HCT116 (cell line): Measurements from ENCODE around the gene AADACL2. TPM values are rescaled to one million over a fixed set of nuclear protein-coding genes. Genes with fewer than 3 reads are reported as not detected.
A peak's percentile ranks its signal among the peaks of the same experiment; 100 is the strongest.
"Not testable (repeated sequence)": the region's sequence is repeated elsewhere in the genome, so short reads cannot be mapped to it uniquely, and the experiment has no call there.

Source experiments
- ATAC-seq: fragments of 200-7000 bp; cut with Tn5 transposase; 2 replicates; pipeline ENCODE4 v1.9.1; 2020; ENCODE audit warnings: mild to moderate bottlenecking, moderate library complexity
- BruUV-seq: library from RNA; stranded (reverse); fragments of 400-500 nt; replicated peaks from 2 replicates; lab custom pipeline; 2021; lab: Mats Ljungman, UMichigan
- CTCF ChIA-PET: fragments of 300-600 bp; sonication (Branson Sonifier 250); formaldehyde crosslinking; loops from one replicate; lab custom pipeline; 2021; ENCODE audit warnings: antibody characterized with exemption; lab: Charles Lee
- POLR2A ChIA-PET: fragments of 300-600, 350-600 bp; sonication (Branson Sonifier 250); formaldehyde crosslinking; loops from one replicate; lab custom pipeline; 2021; ENCODE audit warnings: antibody characterized with exemption; lab: Charles Lee
- RAD21 ChIA-PET, 2 experiments: fragments of 300-600 bp; sonication (Branson Sonifier 250); formaldehyde crosslinking; loops; one replicate each; lab custom pipeline; 2023; ENCODE audit warnings: low total read pairs in 2 of 2; ENCODE audit not compliant: uncharacterized antibody in 2 of 2, unreplicated experiment in 2 of 2, low non-redundant PET in 1 of 2; lab: Charles Lee
- DNase-seq: peaks from one replicate; pipeline ENCODE4 v3.0.0-alpha.2; 2010; ENCODE audit warnings: low read depth, low spot score
- H2AFZ ChIP-seq: fragments of 200-600 bp; shearing (Covaris generic), sonication (generic); 2 replicates; pipeline ENCODE4 v1.6.1; 2017; ENCODE audit warnings: low read depth, mixed run types, mixed read lengths, antibody characterized with exemption, low read length; ENCODE audit not compliant: poor library complexity, severe bottlenecking
- H3K27ac ChIP-seq: 2 replicates; pipeline ENCODE4 v1.5.1; 2012; ENCODE audit warnings: low read depth, low read length
- H3K27me3 ChIP-seq: fragments of 200-600 bp; sonication (generic); 2 replicates; pipeline ENCODE4 v1.6.1; 2016; ENCODE audit warnings: mixed run types, low read length, mixed read lengths; ENCODE audit not compliant: insufficient read depth
- H3K36me3 ChIP-seq, 2 experiments: fragments of 200-500 bp in 1 of 2; fragments of 200-600 bp in 1 of 2; sonication (Bioruptor generic) in 1 of 2; sonication (generic) in 1 of 2; 2 replicates each; pipeline versions ENCODE4 v1.5.1 to v1.6.1; 2014 to 2016; ENCODE audit warnings: low read length in 2 of 2, inconsistent platforms in 1 of 2, mixed read lengths in 1 of 2, mixed run types in 1 of 2; ENCODE audit not compliant: insufficient read depth in 2 of 2, control insufficient read depth in 1 of 2
- H3K4me1 ChIP-seq, 2 experiments: fragments of 200-600 bp in 1 of 2; sonication (generic) in 1 of 2; 2 replicates each; pipeline versions ENCODE4 v1.5.1 to v1.6.1; 2012 to 2017; ENCODE audit warnings: low read length in 2 of 2, inconsistent platforms in 1 of 2, mild to moderate bottlenecking in 1 of 2, mixed read lengths in 1 of 2, mixed run types in 1 of 2, moderate library complexity in 1 of 2; ENCODE audit not compliant: insufficient read depth in 2 of 2, control insufficient read depth in 1 of 2
- H3K4me2 ChIP-seq: fragments of 200-600 bp; sonication (generic); 2 replicates; pipeline ENCODE4 v1.6.1; 2017; ENCODE audit warnings: mixed run types, low read length, mixed read lengths
- H3K4me3 ChIP-seq, 2 experiments: fragments of 200-600 bp in 1 of 2; sonication (generic) in 1 of 2; replicated peaks in 1 of 2; 2 replicates each; pipeline ENCODE4 v1.5.1; 2011 to 2016; ENCODE audit warnings: low read length in 2 of 2, control low read depth in 1 of 2, low read depth in 1 of 2, mild to moderate bottlenecking in 1 of 2, mixed read lengths in 1 of 2, mixed run types in 1 of 2
- H3K79me2 ChIP-seq: fragments of 200-600 bp; sonication (generic); 2 replicates; pipeline ENCODE4 v1.6.1; 2017; ENCODE audit warnings: mild to moderate bottlenecking, mixed run types, low read length, moderate library complexity, mixed read lengths; ENCODE audit not compliant: insufficient read depth
- H3K9ac ChIP-seq: fragments of 200-600 bp; sonication (generic); 2 replicates; pipeline ENCODE4 v1.6.1; 2016; ENCODE audit warnings: low read length, mixed read lengths
- H3K9me2 ChIP-seq: fragments of 200-600 bp; sonication (generic), shearing (Covaris generic); 2 replicates; pipeline ENCODE4 v1.6.1; 2017; ENCODE audit warnings: mixed run types, mild to moderate bottlenecking, moderate library complexity; ENCODE audit not compliant: insufficient read depth
- H3K9me3 ChIP-seq, 2 experiments: fragments of 200-500 bp in 1 of 2; fragments of 200-600 bp in 1 of 2; sonication (Bioruptor generic) in 1 of 2; sonication (generic) in 1 of 2; 2 replicates each; pipeline ENCODE4 v1.6.1; 2014 to 2017; ENCODE audit warnings: low read length in 2 of 2, mixed read lengths in 2 of 2, inconsistent platforms in 1 of 2, low read depth in 1 of 2, mild to moderate bottlenecking in 1 of 2, mixed run types in 1 of 2, moderate library complexity in 1 of 2; ENCODE audit not compliant: control insufficient read depth in 1 of 2, insufficient read depth in 1 of 2
- H4K20me1 ChIP-seq: fragments of 200-600 bp; sonication (generic), shearing (Covaris generic); 2 replicates; pipeline ENCODE4 v1.6.1; 2017; ENCODE audit warnings: mixed run types, mild to moderate bottlenecking, moderate library complexity; ENCODE audit not compliant: insufficient read depth
- CBX3 ChIP-seq: IDR thresholded peaks from 2 replicates; pipeline ENCODE4 v1.6.1; 2012; ENCODE audit warnings: low read depth
- CEBPB ChIP-seq: IDR thresholded peaks from 2 replicates; pipeline ENCODE4 v1.6.1; 2012; ENCODE audit warnings: low read depth
- ELF1 ChIP-seq: IDR thresholded peaks from 2 replicates; pipeline ENCODE4 v1.6.1; 2012; ENCODE audit warnings: low read depth, borderline replicate concordance
- EZH2phosphoT487 ChIP-seq: fragments of 200-600 bp; IDR thresholded peaks from 2 replicates; pipeline ENCODE4 v1.6.1; 2018; ENCODE audit warnings: antibody characterized with exemption, borderline replicate concordance
- SIN3A ChIP-seq: IDR thresholded peaks from 2 replicates; pipeline ENCODE4 v1.6.1; 2012; ENCODE audit warnings: low read depth
- TCF7L2 ChIP-seq: IDR thresholded peaks from 2 replicates; pipeline ENCODE4 v1.7.0; 2011; ENCODE audit warnings: borderline replicate concordance, inconsistent platforms; ENCODE audit not compliant: insufficient read depth, insufficient read length; ENCODE audit errors: extremely low read depth
- ZFX ChIP-seq: fragments of 450-650 bp; IDR thresholded peaks from 2 replicates; pipeline ENCODE4 v1.6.1; 2017
- ZNF274 ChIP-seq: fragments of 200-500 bp; sonication (Bioruptor generic); IDR thresholded peaks from 2 replicates; pipeline ENCODE4 v1.6.1; 2014; ENCODE audit warnings: mild to moderate bottlenecking, low read depth, low read length, inconsistent platforms
- intact Hi-C: fragments of 100-400 bp; cut with micrococcal nuclease; formaldehyde crosslinking; loops from 2 replicates; pipeline ENCODE4 v1.10.0; 2022
- total RNA-seq: library from RNA; stranded (reverse); gene quantifications from one replicate; pipeline ENCODE4 v1.2.1, GENCODE V29; 2021; ENCODE audit not compliant: unreplicated experiment
- TF ChIP-seq, protein P1 (sequence below): IDR thresholded peaks from 2 replicates; pipeline ENCODE4 v1.6.1; 2011; ENCODE audit warnings: mild to moderate bottlenecking, low read length, moderate library complexity; ENCODE audit not compliant: insufficient replicate concordance; ENCODE audit errors: extremely low read depth
- TF ChIP-seq, protein P2 (sequence below), 3 experiments: fragments of 200-600 bp in 1 of 3; sonication (generic) in 1 of 3; IDR thresholded peaks in 2 of 3; conservative IDR thresholded peaks in 1 of 3; 2 replicates each; pipeline ENCODE4 v1.5.1; 2012 to 2017; ENCODE audit warnings: low read depth in 2 of 3, low read length in 2 of 3, antibody characterized with exemption in 1 of 3, borderline replicate concordance in 1 of 3, control low read depth in 1 of 3, mild to moderate bottlenecking in 1 of 3, mixed read lengths in 1 of 3, mixed run types in 1 of 3, moderate library complexity in 1 of 3; ENCODE audit not compliant: insufficient read depth in 1 of 3
- TF ChIP-seq, protein P3 (sequence below): IDR thresholded peaks from 2 replicates; pipeline ENCODE4 v1.6.1; 2012

The AADACL2 gene
- total RNA-seq, 1 experiment from 2014 or later, result not detected

GRCh38 chr3:151764699-151765098 is 31.0 kb downstream of the AADACL2 start:
- BruUV-seq, RAD21 ChIA-PET: not testable (repeated sequence)

GRCh38 chr3:151765685-151766084 is 32.0 kb downstream of the AADACL2 start:
- no peak for DNase-seq
- H3K27ac ChIP-seq, result peak overlapping the region; percentile 62; the same call in 1 of the 2 replicates
- H3K9me2 ChIP-seq, result no peaks in the 10 kb centered on the region
- no peaks in the 10 kb centered on the region for H3K36me3 ChIP-seq
- ChIA-PET RAD21 (no interaction called here), POLR2A (no interaction called here), CTCF (no interaction called here)
- peak overlapping the region; percentile 84 for H2AFZ ChIP-seq
- no TSS peak for BruUV-seq
- no peak for ATAC-seq
- no peaks in the 10 kb centered on the region for H4K20me1 ChIP-seq
- peak overlapping the region; percentile 62 for H3K4me2 ChIP-seq
- H3K4me3 ChIP-seq, result peak overlapping the region in 1 of 2 experiments; percentile 49; a peak in 2 of 4 replicates
- no peaks in the 10 kb centered on the region for H3K9me3 ChIP-seq
- peaks cover 15 to 46% of the 10 kb centered on the region in 2 experiments for H3K4me1 ChIP-seq
- H3K79me2 ChIP-seq, result peaks cover 35% of the 10 kb centered on the region
- intact Hi-C loops, result no loop called here
- no peaks in the 10 kb centered on the region for H3K27me3 ChIP-seq
- H3K9ac ChIP-seq, result peak overlapping the region; percentile 57; the same call in 1 of the 2 replicates
- TF ChIP-seq ZFX (no peak), ZNF274 (no peak), EZH2phosphoT487 (no peak), ELF1 (no peak), CEBPB (no peak), CBX3 (no peak), SIN3A (no peak), TCF7L2 (no peak)
- TF ChIP-seq, protein P1, sequence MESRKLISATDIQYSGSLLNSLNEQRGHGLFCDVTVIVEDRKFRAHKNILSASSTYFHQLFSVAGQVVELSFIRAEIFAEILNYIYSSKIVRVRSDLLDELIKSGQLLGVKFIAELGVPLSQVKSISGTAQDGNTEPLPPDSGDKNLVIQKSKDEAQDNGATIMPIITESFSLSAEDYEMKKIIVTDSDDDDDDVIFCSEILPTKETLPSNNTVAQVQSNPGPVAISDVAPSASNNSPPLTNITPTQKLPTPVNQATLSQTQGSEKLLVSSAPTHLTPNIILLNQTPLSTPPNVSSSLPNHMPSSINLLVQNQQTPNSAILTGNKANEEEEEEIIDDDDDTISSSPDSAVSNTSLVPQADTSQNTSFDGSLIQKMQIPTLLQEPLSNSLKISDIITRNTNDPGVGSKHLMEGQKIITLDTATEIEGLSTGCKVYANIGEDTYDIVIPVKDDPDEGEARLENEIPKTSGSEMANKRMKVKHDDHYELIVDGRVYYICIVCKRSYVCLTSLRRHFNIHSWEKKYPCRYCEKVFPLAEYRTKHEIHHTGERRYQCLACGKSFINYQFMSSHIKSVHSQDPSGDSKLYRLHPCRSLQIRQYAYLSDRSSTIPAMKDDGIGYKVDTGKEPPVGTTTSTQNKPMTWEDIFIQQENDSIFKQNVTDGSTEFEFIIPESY, result no peak
- TF ChIP-seq, protein P2, sequence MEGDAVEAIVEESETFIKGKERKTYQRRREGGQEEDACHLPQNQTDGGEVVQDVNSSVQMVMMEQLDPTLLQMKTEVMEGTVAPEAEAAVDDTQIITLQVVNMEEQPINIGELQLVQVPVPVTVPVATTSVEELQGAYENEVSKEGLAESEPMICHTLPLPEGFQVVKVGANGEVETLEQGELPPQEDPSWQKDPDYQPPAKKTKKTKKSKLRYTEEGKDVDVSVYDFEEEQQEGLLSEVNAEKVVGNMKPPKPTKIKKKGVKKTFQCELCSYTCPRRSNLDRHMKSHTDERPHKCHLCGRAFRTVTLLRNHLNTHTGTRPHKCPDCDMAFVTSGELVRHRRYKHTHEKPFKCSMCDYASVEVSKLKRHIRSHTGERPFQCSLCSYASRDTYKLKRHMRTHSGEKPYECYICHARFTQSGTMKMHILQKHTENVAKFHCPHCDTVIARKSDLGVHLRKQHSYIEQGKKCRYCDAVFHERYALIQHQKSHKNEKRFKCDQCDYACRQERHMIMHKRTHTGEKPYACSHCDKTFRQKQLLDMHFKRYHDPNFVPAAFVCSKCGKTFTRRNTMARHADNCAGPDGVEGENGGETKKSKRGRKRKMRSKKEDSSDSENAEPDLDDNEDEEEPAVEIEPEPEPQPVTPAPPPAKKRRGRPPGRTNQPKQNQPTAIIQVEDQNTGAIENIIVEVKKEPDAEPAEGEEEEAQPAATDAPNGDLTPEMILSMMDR (IDR thresholded peaks at IDR 0.05 in 2 of 3, conservative IDR thresholded peaks at IDR 0.05 in 1 of 3; ENCODE audit: borderline replicate concordance in 1 of 3, insufficient read depth in 1 of 3, low read depth in 2 of 3, low read length in 2 of 3), result no peak
- TF ChIP-seq, protein P3, sequence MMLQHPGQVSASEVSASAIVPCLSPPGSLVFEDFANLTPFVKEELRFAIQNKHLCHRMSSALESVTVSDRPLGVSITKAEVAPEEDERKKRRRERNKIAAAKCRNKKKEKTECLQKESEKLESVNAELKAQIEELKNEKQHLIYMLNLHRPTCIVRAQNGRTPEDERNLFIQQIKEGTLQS, result no peak

More at GRCh38 chr3:151764699-151765098, 31.0 kb downstream of the AADACL2 start:
- H4K20me1 ChIP-seq, POLR2A ChIA-PET, ATAC-seq, H3K4me3 ChIP-seq, H3K4me2 ChIP-seq, H3K27ac ChIP-seq, intact Hi-C loops, H3K9me2 ChIP-seq, H3K27me3 ChIP-seq, DNase-seq, H2AFZ ChIP-seq, H3K36me3 ChIP-seq, CTCF ChIA-PET, H3K9me3 ChIP-seq, H3K9ac ChIP-seq: not testable (repeated sequence)
- Histone ChIP-seq H3K79me2 (peaks cover 25% of the 10 kb centered on the region), H3K4me1 (peaks cover 15 to 36% of the 10 kb centered on the region in 2 experiments)
- TF ChIP-seq CBX3, result 0 out of 2 replicates have a peak, but pooled peaks have one; percentile 16
